Endodermal cell (in vitro differentiated cells): ENCODE results near the gene SLC12A2. TPM values are rescaled to one million over a fixed set of nuclear protein-coding genes. Genes with fewer than 3 reads are reported as not detected.

ENCODE experiments used
- DNase-seq: peaks from one replicate; pipeline ENCODE4 v3.0.0-alpha.2; 2017
- H3K27ac ChIP-seq: 2 replicates; pipeline ENCODE4 v1.5.1; 2013; ENCODE audit warnings: mild to moderate bottlenecking, low read depth, low read length, moderate library complexity
- H3K27me3 ChIP-seq: 2 replicates; pipeline ENCODE4 v1.6.1; 2013; ENCODE audit warnings: mild to moderate bottlenecking, low read length, moderate library complexity; ENCODE audit not compliant: insufficient read depth, control insufficient read depth, poor library complexity, severe bottlenecking
- H3K36me3 ChIP-seq: 2 replicates; pipeline ENCODE4 v1.7.0; 2013; ENCODE audit warnings: mild to moderate bottlenecking, low read length, moderate library complexity; ENCODE audit not compliant: control insufficient read depth, insufficient read depth
- H3K4me1 ChIP-seq: one replicate; pipeline ENCODE4 v1.7.0; 2013; ENCODE audit warnings: low read length; ENCODE audit not compliant: control insufficient read depth, insufficient read depth
- H3K4me3 ChIP-seq: 2 replicates; pipeline ENCODE4 v1.5.1; 2013; ENCODE audit warnings: mild to moderate bottlenecking, low read length, moderate library complexity
- H3K9ac ChIP-seq: 2 replicates; pipeline ENCODE4 v1.6.1; 2013; ENCODE audit warnings: mild to moderate bottlenecking, low read length, moderate library complexity; ENCODE audit not compliant: poor library complexity, severe bottlenecking; ENCODE audit errors: extremely low read depth
- H3K9me3 ChIP-seq: 2 replicates; pipeline ENCODE4 v1.6.1; 2013; ENCODE audit warnings: mild to moderate bottlenecking, low read length, moderate library complexity; ENCODE audit not compliant: control insufficient read depth
- H3K27ac Mint-ChIP-seq: 2 replicates; pipeline ENCODE4 v1.8.0; 2020; ENCODE audit warnings: mixed read lengths
- H3K27me3 Mint-ChIP-seq: 2 replicates; pipeline ENCODE4 v1.8.0; 2021; ENCODE audit warnings: mild to moderate bottlenecking, mixed read lengths; ENCODE audit not compliant: insufficient read depth
- H3K36me3 Mint-ChIP-seq: 2 replicates; pipeline ENCODE4 v1.8.0; 2020; ENCODE audit warnings: low read depth, mixed read lengths
- H3K4me1 Mint-ChIP-seq: 2 replicates; pipeline ENCODE4 v1.8.0; 2020; ENCODE audit warnings: mixed read lengths
- H3K4me3 Mint-ChIP-seq: 2 replicates; pipeline ENCODE4 v1.8.0; 2020; ENCODE audit warnings: mild to moderate bottlenecking, moderate library complexity, mixed read lengths
- H3K9me3 Mint-ChIP-seq: 2 replicates; pipeline ENCODE4 v1.8.0; 2020; ENCODE audit warnings: mild to moderate bottlenecking, mixed read lengths
- WGBS, 2 experiments: methylation state at CpG; one replicate each; pipeline versions ENCODE4 v1.1.5 to v1.1.7; 2013; ENCODE audit warnings: missing lambda C conversion rate in 2 of 2, mixed read lengths in 1 of 2; ENCODE audit not compliant: insufficient coverage in 1 of 2, insufficient read length in 1 of 2; 5-methylcytosine and 5-hydroxymethylcytosine counted together
- total RNA-seq, 2 donors: library from RNA; stranded (reverse); fragmentation: NEBNext Ultra II Directional in 1 of 2; extraction: Animal tissue kit (Norgen Biotek cat#: 25700) in 1 of 2; gene quantifications; 2 replicates in 1 of 2; 3 replicates in 1 of 2; pipeline ENCODE4 v1.2.1, GENCODE V29; 2021
- TF ChIP-seq, protein P1 (sequence below): fragments of 200-600 bp; sonication (generic); conservative IDR thresholded peaks from 2 replicates; pipeline ENCODE4 v1.5.0; 2021; ENCODE audit warnings: antibody characterized with exemption, mild to moderate bottlenecking

SLC12A2 gene
- total RNA-seq, 2 donors from 2014 or later, result 16.7 to 25.1 TPM

DNA sequence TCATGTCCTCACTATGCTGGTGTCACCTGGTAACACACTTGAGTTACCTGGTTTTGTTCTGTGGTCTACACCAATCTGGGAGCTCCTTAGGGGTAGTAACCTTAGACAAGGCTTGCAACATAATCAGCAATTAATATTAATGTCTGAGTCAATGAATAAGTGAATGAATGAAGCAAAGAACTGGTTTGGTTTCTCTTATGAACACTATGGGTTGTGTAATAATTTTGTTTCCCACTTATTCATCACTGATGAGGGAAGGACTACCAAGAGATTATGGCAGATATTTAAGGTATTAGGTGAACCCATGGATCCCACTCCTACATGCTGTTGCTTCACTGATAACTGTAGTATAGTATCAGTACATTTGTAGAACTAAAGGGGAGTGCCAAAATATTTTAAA lies 116.0 kb downstream of the SLC12A2 start:
- Mint-ChIP-seq H3K27ac (no peak overlapping the region), H3K4me3 (no peak overlapping the region), H3K27me3 (peaks cover 45% of the 10 kb centered on the region), H3K4me1 (peaks cover 26% of the 10 kb centered on the region), H3K9me3 (peaks cover 3% of the 10 kb centered on the region), H3K36me3 (no peaks in the 10 kb centered on the region)
- TF ChIP-seq, protein P1, sequence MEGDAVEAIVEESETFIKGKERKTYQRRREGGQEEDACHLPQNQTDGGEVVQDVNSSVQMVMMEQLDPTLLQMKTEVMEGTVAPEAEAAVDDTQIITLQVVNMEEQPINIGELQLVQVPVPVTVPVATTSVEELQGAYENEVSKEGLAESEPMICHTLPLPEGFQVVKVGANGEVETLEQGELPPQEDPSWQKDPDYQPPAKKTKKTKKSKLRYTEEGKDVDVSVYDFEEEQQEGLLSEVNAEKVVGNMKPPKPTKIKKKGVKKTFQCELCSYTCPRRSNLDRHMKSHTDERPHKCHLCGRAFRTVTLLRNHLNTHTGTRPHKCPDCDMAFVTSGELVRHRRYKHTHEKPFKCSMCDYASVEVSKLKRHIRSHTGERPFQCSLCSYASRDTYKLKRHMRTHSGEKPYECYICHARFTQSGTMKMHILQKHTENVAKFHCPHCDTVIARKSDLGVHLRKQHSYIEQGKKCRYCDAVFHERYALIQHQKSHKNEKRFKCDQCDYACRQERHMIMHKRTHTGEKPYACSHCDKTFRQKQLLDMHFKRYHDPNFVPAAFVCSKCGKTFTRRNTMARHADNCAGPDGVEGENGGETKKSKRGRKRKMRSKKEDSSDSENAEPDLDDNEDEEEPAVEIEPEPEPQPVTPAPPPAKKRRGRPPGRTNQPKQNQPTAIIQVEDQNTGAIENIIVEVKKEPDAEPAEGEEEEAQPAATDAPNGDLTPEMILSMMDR, result no peak
- Histone ChIP-seq H3K4me1 (no peaks in the 10 kb centered on the region), H3K9me3 (no peaks in the 10 kb centered on the region), H3K36me3 (no peaks in the 10 kb centered on the region), H3K9ac (no peak overlapping the region), H3K4me3 (no peak overlapping the region), H3K27ac (no peak overlapping the region), H3K27me3 (peaks cover 14% of the 10 kb centered on the region)
- no peak for DNase-seq

DNA sequence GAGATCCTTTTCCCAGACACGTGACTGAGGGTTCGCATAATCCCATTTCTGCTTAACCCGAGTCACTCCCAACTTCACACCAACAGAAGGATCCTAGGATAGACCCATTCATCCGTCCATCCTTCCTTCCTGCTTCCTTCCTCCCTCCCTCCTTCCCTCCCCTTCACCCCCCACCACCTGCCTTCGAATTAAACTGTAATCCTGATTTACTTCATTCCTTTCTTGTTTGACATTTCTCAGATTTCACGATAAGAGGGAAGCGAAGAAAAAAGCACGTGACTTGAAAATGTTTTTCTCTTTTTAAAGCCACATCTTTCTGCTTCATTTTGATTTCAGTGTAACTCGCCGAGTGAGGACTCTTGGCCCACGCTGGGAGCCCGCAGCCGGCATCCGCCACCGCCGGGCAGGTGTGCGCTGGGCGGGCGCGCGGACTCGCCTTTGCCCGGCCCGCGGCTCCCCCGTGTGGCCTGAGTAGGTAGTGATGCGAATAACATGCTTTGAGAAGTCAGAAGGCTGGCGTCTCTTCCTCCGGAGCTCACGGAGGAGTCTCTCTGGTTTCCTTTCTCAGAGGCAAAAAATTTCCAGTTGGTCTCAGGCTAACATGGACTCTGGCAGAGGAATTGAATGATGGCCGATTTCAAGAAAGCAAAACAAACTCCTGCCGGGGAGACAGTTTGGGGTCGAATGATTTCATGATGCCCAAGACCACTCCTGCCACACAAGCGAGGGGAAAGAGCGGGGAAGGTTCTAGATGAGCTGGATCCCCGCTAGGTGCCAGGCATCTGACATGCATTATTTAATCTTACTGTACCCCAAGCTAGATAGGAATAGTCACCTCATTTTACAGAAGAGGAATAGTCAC lies 117.7 kb downstream of the SLC12A2 start:
- Mint-ChIP-seq H3K36me3 (no peaks in the 10 kb centered on the region), H3K27me3 (peaks cover 47% of the 10 kb centered on the region), H3K4me1 (peaks cover 26% of the 10 kb centered on the region), H3K4me3 (peak overlapping the region; percentile 43), H3K27ac (peak overlapping the region; percentile 46), H3K9me3 (peaks cover 3% of the 10 kb centered on the region)
- H3K9ac ChIP-seq, result no peak overlapping the region
- H3K27me3 ChIP-seq, result peaks cover 14% of the 10 kb centered on the region
- H3K4me3 ChIP-seq, result peak overlapping the region; percentile 75
- H3K36me3 ChIP-seq, result no peaks in the 10 kb centered on the region
- no peaks in the 10 kb centered on the region for H3K4me1 ChIP-seq
- TF ChIP-seq, protein P1, result peak; percentile 93
- H3K27ac ChIP-seq, result no peak overlapping the region
- whole genome bisulfite sequencing, 2 experiments, result 16 to 19% methylated on average over 12 to 36 of the region's 36 CpGs
- no peaks in the 10 kb centered on the region for H3K9me3 ChIP-seq
- peak; percentile 98 for DNase-seq

DNA sequence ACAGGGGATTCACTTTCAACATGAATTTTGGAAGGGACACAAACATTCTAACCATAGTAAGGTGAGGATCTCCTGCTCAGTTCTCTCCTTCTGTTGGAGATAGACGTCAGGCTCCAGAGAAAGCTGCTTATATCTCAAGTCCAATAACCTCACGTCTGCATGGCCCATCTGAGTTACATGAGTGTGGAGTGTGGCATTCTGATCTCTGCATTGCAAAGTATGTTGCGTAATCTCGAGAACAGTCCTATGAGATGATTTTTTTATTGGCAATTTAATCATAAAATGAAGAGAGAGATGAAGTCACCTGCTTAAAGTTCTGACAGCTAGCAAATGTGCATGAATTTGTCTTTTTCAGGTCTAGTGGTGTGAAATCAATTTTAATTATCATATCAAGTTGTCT lies 118.8 kb downstream of the SLC12A2 start:
- H3K4me3 Mint-ChIP-seq, result no peak overlapping the region
- Histone ChIP-seq H3K36me3 (no peaks in the 10 kb centered on the region), H3K4me1 (no peaks in the 10 kb centered on the region), H3K27me3 (peaks cover 14% of the 10 kb centered on the region), H3K9me3 (no peaks in the 10 kb centered on the region), H3K4me3 (no peak overlapping the region), H3K27ac (no peak overlapping the region), H3K9ac (no peak overlapping the region)
- H3K36me3 Mint-ChIP-seq, result no peaks in the 10 kb centered on the region
- H3K27me3 Mint-ChIP-seq, result peaks cover 47% of the 10 kb centered on the region
- TF ChIP-seq, protein P1, result no peak
- H3K9me3 Mint-ChIP-seq, result peaks cover 3% of the 10 kb centered on the region
- no peak for DNase-seq
- H3K27ac Mint-ChIP-seq, result no peak overlapping the region
- peaks cover 20% of the 10 kb centered on the region for H3K4me1 Mint-ChIP-seq
- 69 to 97% methylated on average over 3 to 4 of the region's 4 CpGs for WGBS, 2 experiments
